CD14-positive monocyte (primary cell): ENCODE data around the gene RAB32. TPM values are rescaled to one million over a fixed set of nuclear protein-coding genes. Genes with fewer than 3 reads are reported as not detected.

Source experiments
- DNase-seq, 3 donors: peaks; one replicate each; pipeline ENCODE4 v3.0.0-alpha.2; 2011 to 2022
- H2AFZ ChIP-seq: 2 replicates; pipeline ENCODE4 v1.6.0; 2012; ENCODE audit warnings: mild to moderate bottlenecking, low read depth, low read length, inconsistent platforms; ENCODE audit not compliant: insufficient read depth, poor library complexity, severe bottlenecking
- H3K27ac ChIP-seq, 2 donors: 1 replicate in 1 of 2; 2 replicates in 1 of 2; pipeline ENCODE4 v1.5.1; 2012 to 2013; ENCODE audit warnings: low read length in 2 of 2, control low read depth in 1 of 2, inconsistent platforms in 1 of 2, low read depth in 1 of 2, mild to moderate bottlenecking in 1 of 2
- H3K27me3 ChIP-seq, 2 donors: one replicate each; pipeline versions ENCODE4 v1.6.0 to v1.6.1; 2011 to 2013; ENCODE audit warnings: low read length in 2 of 2; ENCODE audit not compliant: control insufficient read depth in 2 of 2, insufficient read depth in 2 of 2
- H3K36me3 ChIP-seq, 2 donors: replicated peaks in 1 of 2; 1 replicate in 1 of 2; 2 replicates in 1 of 2; pipeline versions ENCODE4 v1.5.1 to v1.6.1; 2012 to 2013; ENCODE audit warnings: low read length in 2 of 2, control low read depth in 1 of 2, inconsistent platforms in 1 of 2, mild to moderate bottlenecking in 1 of 2; ENCODE audit not compliant: insufficient read depth in 2 of 2, control insufficient read depth in 1 of 2
- H3K4me1 ChIP-seq, 2 donors: 1 replicate in 1 of 2; 2 replicates in 1 of 2; pipeline versions ENCODE4 v1.5.1 to v1.6.1; 2012 to 2013; ENCODE audit warnings: low read length in 2 of 2, control low read depth in 1 of 2, inconsistent platforms in 1 of 2, mild to moderate bottlenecking in 1 of 2, moderate library complexity in 1 of 2; ENCODE audit not compliant: insufficient read depth in 2 of 2, control insufficient read depth in 1 of 2
- H3K4me2 ChIP-seq: replicated peaks from 2 replicates; pipeline ENCODE3; 2012; ENCODE audit warnings: low read length, moderate library complexity, mild to moderate bottlenecking; ENCODE audit not compliant: poor library complexity, severe bottlenecking; ENCODE audit errors: extremely low read depth
- H3K4me3 ChIP-seq, 3 experiments: fragments of 200-600 bp in 1 of 3; sonication (generic) in 1 of 3; replicated peaks in 1 of 3; 1 replicate in 2 of 3; 2 replicates in 1 of 3; pipeline ENCODE4 v1.5.1; 2011 to 2013; ENCODE audit warnings: low read length in 3 of 3, mild to moderate bottlenecking in 3 of 3, control low read depth in 2 of 3, low read depth in 2 of 3, inconsistent platforms in 1 of 3, moderate library complexity in 1 of 3
- H3K79me2 ChIP-seq: 2 replicates; pipeline ENCODE4 v1.6.0; 2012; ENCODE audit warnings: mild to moderate bottlenecking, control low read depth, inconsistent platforms, low read length, moderate library complexity; ENCODE audit not compliant: insufficient read depth
- H3K9ac ChIP-seq: 2 replicates; pipeline ENCODE4 v1.6.0; 2017; ENCODE audit warnings: low read length, mild to moderate bottlenecking; ENCODE audit not compliant: insufficient read depth, poor library complexity, severe bottlenecking
- H3K9me3 ChIP-seq, 2 donors: replicated peaks in 1 of 2; 1 replicate in 1 of 2; 2 replicates in 1 of 2; pipeline versions ENCODE4 v1.5.1 to v1.6.1; 2012 to 2013; ENCODE audit warnings: low read length in 2 of 2, control low read depth in 1 of 2; ENCODE audit not compliant: control insufficient read depth in 1 of 2, insufficient read depth in 1 of 2
- H4K20me1 ChIP-seq: 2 replicates; pipeline ENCODE4 v1.6.0; 2012; ENCODE audit warnings: mild to moderate bottlenecking, low read length, control low read depth, moderate library complexity; ENCODE audit not compliant: insufficient read depth
- H3K27ac Mint-ChIP-seq, 7 donors: one replicate each; pipeline ENCODE4 v1.8.0; 2020; ENCODE audit warnings: mild to moderate bottlenecking in 7 of 7, mixed read lengths in 7 of 7, moderate library complexity in 6 of 7, inconsistent platforms in 2 of 7
- H3K27me3 Mint-ChIP-seq, 3 donors: one replicate each; pipeline ENCODE4 v1.8.0; 2021 to 2022; ENCODE audit warnings: low read depth in 3 of 3, mild to moderate bottlenecking in 3 of 3, mixed read lengths in 3 of 3, moderate library complexity in 3 of 3, inconsistent platforms in 1 of 3
- H3K36me3 Mint-ChIP-seq, 2 donors: one replicate each; pipeline ENCODE4 v1.8.0; 2020; ENCODE audit warnings: mixed read lengths in 2 of 2, inconsistent platforms in 1 of 2, mild to moderate bottlenecking in 1 of 2
- H3K4me1 Mint-ChIP-seq: one replicate; pipeline ENCODE4 v1.8.0; 2020; ENCODE audit warnings: mild to moderate bottlenecking, mixed read lengths
- H3K4me3 Mint-ChIP-seq, 2 donors: one replicate each; pipeline ENCODE4 v1.8.0; 2020; ENCODE audit warnings: mild to moderate bottlenecking in 2 of 2, mixed read lengths in 2 of 2, moderate library complexity in 1 of 2
- H3K9me3 Mint-ChIP-seq, 7 donors: one replicate each; pipeline ENCODE4 v1.8.0; 2020 to 2022; ENCODE audit warnings: mixed read lengths in 7 of 7, mild to moderate bottlenecking in 6 of 7, moderate library complexity in 6 of 7, inconsistent platforms in 2 of 7
- WGBS: methylation state at CpG from one replicate; pipeline ENCODE4 v1.1.5; 2013; ENCODE audit warnings: missing lambda C conversion rate; ENCODE audit not compliant: insufficient coverage; 5-methylcytosine and 5-hydroxymethylcytosine counted together
- intact Hi-C, 2 donors: fragments of 100-400 bp; cut with micrococcal nuclease; formaldehyde crosslinking; loops; one replicate each; pipeline versions ENCODE4 v1.15.0 to v1.15.1; 2023
- polyA plus RNA-seq, 3 donors: library from polyadenylated mRNA; depleted of rRNA in 1 of 3; unstranded in 2 of 3; stranded (reverse) in 1 of 3; fragments of 300-500 nt in 2 of 3; fragments of >200 nt in 1 of 3; fragmentation: Illumina TruSeq in 2 of 3; gene quantifications; 1 replicate in 2 of 3; 2 replicates in 1 of 3; pipeline ENCODE4 v1.2.3, GENCODE V29; 2012 to 2021
- TF ChIP-seq, protein P1 (sequence below): fragments of 200-600 bp; IDR thresholded peaks from one replicate; pipeline ENCODE4 v1.8.0; 2022; ENCODE audit warnings: antibody characterized with exemption, mild to moderate bottlenecking

The RAB32 gene
- polyA plus RNA-seq, 3 donors, result 82.6 to 588 (median 429) TPM

DNA sequence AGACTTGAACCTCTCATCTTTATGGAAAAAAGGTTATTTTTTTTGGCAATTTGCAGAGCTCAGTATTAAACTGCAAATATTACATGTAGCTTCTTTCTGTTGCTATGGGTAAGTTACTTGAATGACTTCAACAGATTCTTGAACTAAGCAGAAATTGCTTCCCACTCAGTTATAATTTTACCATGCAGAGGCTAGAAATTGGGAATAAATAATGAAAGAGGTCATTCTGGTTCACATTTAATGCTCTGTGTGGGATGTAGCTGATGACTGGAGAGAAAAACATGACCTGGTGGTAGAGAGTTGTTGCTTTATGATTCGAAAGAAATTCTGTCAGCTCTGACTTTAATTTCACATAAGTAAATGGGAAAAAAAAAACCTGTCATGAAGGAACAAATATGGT, 38.3 kb downstream of the RAB32 start:
- TF ChIP-seq, protein P1, sequence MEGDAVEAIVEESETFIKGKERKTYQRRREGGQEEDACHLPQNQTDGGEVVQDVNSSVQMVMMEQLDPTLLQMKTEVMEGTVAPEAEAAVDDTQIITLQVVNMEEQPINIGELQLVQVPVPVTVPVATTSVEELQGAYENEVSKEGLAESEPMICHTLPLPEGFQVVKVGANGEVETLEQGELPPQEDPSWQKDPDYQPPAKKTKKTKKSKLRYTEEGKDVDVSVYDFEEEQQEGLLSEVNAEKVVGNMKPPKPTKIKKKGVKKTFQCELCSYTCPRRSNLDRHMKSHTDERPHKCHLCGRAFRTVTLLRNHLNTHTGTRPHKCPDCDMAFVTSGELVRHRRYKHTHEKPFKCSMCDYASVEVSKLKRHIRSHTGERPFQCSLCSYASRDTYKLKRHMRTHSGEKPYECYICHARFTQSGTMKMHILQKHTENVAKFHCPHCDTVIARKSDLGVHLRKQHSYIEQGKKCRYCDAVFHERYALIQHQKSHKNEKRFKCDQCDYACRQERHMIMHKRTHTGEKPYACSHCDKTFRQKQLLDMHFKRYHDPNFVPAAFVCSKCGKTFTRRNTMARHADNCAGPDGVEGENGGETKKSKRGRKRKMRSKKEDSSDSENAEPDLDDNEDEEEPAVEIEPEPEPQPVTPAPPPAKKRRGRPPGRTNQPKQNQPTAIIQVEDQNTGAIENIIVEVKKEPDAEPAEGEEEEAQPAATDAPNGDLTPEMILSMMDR, result no peak
- Mint-ChIP-seq H3K4me1 (peaks cover 35% of the 10 kb centered on the region), H3K27me3 (no peaks in the 10 kb centered on the region), H3K36me3 (peaks cover 0 to 2% of the 10 kb centered on the region in 2 donors), H3K9me3 (no peaks in the 10 kb centered on the region), H3K4me3 (no peak overlapping the region), H3K27ac (peak overlapping the region in 1 of 7 donors; percentile 33)
- DNase-seq, result no peak
- no peak overlapping the region for H3K9ac ChIP-seq
- no peak overlapping the region for H3K4me3 ChIP-seq
- H2AFZ ChIP-seq, result no peak overlapping the region
- no peak overlapping the region for H3K4me2 ChIP-seq
- no peaks in the 10 kb centered on the region for H4K20me1 ChIP-seq
- no peaks in the 10 kb centered on the region for H3K36me3 ChIP-seq
- no peaks in the 10 kb centered on the region for H3K79me2 ChIP-seq
- H3K27ac ChIP-seq, result no peak overlapping the region
- peaks cover 27 to 37% of the 10 kb centered on the region in 2 donors for H3K4me1 ChIP-seq
- H3K9me3 ChIP-seq, result no peaks in the 10 kb centered on the region
- no CpG with 5 or more reads among the region's 1 CpG for WGBS
- no peaks in the 10 kb centered on the region for H3K27me3 ChIP-seq
- intact Hi-C loops, result no loop called here

DNA sequence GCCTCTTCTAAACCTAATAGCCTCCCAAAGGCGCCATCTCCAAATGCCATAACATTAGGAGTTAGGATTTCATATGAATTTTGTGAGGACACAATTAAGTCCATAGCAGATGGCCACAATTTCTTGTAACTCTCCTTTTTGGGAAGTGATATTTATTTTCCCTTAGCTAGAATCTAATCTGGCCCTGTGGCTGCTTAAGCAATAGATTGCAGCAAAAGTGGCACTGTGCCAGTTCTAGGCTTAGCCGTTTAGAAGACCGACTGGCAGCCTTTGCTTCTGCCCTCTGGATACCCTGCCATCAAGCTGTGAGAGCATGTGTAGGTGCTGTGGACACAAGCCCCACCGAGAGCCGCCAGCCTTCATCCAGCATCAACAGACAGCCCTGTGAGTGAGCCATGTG, 39.2 kb downstream of the RAB32 start:
- Histone ChIP-seq H3K27ac (peak overlapping the region in 1 of 2 donors; percentile 60), H3K27me3 (no peaks in the 10 kb centered on the region), H4K20me1 (no peaks in the 10 kb centered on the region), H3K36me3 (no peaks in the 10 kb centered on the region), H3K4me3 (peak overlapping the region in 1 of 3 experiments; percentile 48), H3K4me2 (peak overlapping the region; percentile 44), H3K9me3 (no peaks in the 10 kb centered on the region), H3K9ac (no peak overlapping the region), H3K4me1 (peaks cover 36 to 46% of the 10 kb centered on the region in 2 donors), H2AFZ (peak overlapping the region; percentile 26), H3K79me2 (no peaks in the 10 kb centered on the region)
- TF ChIP-seq, protein P1, result no peak
- WGBS, result 15% methylated on average over 4 of the region's 5 CpGs
- intact Hi-C loops, result no loop called here
- peak overlapping the region in 1 of 2 donors; percentile 65 for H3K4me3 Mint-ChIP-seq
- no peaks in the 10 kb centered on the region for H3K9me3 Mint-ChIP-seq
- no peaks in the 10 kb centered on the region for H3K27me3 Mint-ChIP-seq
- H3K27ac Mint-ChIP-seq, result peak overlapping the region in 5 of 7 donors; percentile 50 to 72 (median 70)
- DNase-seq, result peak; percentile 73 to 89 (median 74)
- peaks cover 35% of the 10 kb centered on the region for H3K4me1 Mint-ChIP-seq
- peaks cover 0 to 2% of the 10 kb centered on the region in 2 donors for H3K36me3 Mint-ChIP-seq
